ENCODE results near the gene CEMIP2.

DNA sequence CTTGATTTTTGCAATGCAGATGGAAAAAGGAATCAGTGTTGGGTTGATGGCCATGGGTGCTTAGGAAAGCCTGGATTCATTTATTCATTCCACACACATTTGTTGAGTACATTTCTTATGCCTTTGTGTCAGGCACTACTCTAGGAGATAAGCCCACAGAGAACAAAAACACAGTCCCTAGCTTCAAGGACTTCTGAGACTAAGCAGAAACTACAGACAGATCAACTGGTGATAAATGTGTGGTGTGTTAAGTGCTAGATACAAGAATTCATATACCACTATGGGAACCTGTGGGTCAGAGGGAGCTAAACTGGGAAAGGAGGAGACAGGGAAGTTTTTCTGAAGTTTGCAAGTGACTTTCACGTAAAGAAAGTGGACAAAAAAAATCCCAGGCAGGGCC is 119.9 kb downstream of the CEMIP2 start:
- TF ChIP-seq, protein P1, sequence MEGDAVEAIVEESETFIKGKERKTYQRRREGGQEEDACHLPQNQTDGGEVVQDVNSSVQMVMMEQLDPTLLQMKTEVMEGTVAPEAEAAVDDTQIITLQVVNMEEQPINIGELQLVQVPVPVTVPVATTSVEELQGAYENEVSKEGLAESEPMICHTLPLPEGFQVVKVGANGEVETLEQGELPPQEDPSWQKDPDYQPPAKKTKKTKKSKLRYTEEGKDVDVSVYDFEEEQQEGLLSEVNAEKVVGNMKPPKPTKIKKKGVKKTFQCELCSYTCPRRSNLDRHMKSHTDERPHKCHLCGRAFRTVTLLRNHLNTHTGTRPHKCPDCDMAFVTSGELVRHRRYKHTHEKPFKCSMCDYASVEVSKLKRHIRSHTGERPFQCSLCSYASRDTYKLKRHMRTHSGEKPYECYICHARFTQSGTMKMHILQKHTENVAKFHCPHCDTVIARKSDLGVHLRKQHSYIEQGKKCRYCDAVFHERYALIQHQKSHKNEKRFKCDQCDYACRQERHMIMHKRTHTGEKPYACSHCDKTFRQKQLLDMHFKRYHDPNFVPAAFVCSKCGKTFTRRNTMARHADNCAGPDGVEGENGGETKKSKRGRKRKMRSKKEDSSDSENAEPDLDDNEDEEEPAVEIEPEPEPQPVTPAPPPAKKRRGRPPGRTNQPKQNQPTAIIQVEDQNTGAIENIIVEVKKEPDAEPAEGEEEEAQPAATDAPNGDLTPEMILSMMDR (IDR thresholded peaks at IDR 0.05), result no peak
- TF ChIP-seq POLR2A (IDR thresholded peaks at IDR 0.05), result no peak
